Right lobe of liver (tissue), 4 donors: Measurements from ENCODE around the gene COL23A1.

Experiments used
- CTCF ChIP-seq, 4 donors: fragments of 200-600 bp in 3 of 4; fragments of 450-650 bp in 1 of 4; IDR thresholded peaks; one replicate each; pipeline versions ENCODE4 v1.5.1 to v1.8.0; 2016 to 2022; ENCODE audit warnings: antibody characterized with exemption in 4 of 4, mild to moderate bottlenecking in 2 of 4
- POLR2A ChIP-seq: fragments of 450-650 bp; IDR thresholded peaks from one replicate; pipeline ENCODE4 v1.6.1; 2017; ENCODE audit warnings: antibody characterized with exemption, mild to moderate bottlenecking
- donor health status: DM: no; HTN: no; CAD: no.
- donor health status: DM: no; HTN: no; CAD: no.
- donor health status: DM: no; HTN: yes; CAD: no.

GRCh38 chr5:178519155-178519554 lies 71.0 kb downstream of the COL23A1 start:
- TF ChIP-seq CTCF (IDR thresholded peaks at IDR 0.05) = no peak
- no peak for TF ChIP-seq POLR2A
